ENCODE data around the gene SCPEP1. TPM values are rescaled to one million over a fixed set of nuclear protein-coding genes. Genes with fewer than 3 reads are reported as not detected.

Gene SCPEP1
- total and polyA plus RNA-seq, 8 donors: 6.7 to 74.9 (median 35.8) TPM

DNA sequence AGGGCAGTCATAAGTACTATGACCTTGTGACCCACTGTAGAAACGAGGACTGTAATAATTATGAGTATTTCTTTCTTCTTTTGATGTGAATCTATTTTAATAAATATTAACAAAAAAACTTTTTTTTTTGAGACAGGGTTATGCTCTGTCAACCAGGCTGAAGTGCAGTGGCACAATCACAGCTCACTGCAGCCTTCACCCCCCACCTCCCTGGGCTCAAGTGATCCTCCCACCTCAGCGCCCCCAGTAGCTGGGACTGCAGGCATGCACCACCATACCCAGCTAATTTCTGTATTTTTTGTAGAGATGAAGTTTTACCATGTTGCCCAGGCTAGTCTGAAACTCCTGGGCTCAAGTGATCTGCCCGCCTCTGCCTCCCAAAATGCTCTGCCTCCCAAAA is 32.6 kb downstream of the SCPEP1 start:
- no peaks in the 10 kb centered on the region for H3K27me3 ChIP-seq
- peaks cover 0 to 12% (median 5%) of the 10 kb centered on the region in 4 donors for H3K4me1 ChIP-seq
- H3K27ac ChIP-seq: no peak overlapping the region
- 56 to 69% (median 61%) methylated on average over 3 of the region's 3 CpGs for WGBS, 5 donors
- H3K4me3 ChIP-seq: no peak overlapping the region
- TF ChIP-seq POLR2AphosphoS5 (IDR thresholded peaks at IDR 0.05): no peak
- TF ChIP-seq EP300 (IDR thresholded peaks at IDR 0.05): no peak
- TF ChIP-seq POLR2A (IDR thresholded peaks at IDR 0.05): no peak
- no peak for TF ChIP-seq CTCF (IDR thresholded peaks at IDR 0.05)
- no peak for DNase-seq
- H3K9me3 ChIP-seq: no peaks in the 10 kb centered on the region
- intact Hi-C loops (cut with DNase I; ENCODE audit: low total_unique reads): no loop called here
- H3K36me3 ChIP-seq: peaks cover 0 to 17% (median 9%) of the 10 kb centered on the region in 4 donors

DNA sequence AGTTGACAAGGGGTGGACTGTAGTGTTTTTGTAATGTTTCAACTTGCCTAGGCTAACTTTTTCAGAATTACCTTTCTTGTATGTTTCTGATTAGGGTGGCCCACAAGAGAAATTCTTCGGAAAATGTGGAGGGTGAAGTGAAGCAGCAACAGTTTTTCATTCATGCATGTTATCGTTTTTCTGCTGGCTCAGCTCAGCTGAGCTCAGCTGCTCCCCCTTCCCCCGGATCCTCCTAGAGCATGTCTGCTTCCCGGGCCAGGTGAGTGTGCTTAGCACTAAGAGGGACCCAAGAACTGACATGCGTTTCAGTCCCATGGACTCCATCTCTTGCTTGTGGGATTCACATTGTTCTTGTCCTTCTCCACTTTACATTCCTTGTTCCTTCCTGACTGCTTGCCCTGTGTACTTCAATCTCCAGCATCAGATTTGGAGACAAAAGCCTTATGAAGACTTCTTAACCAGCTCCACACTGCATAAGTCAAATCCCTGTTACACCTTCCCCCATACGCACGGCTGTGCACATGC is 33.6 kb downstream of the SCPEP1 start:
- 76 to 82% (median 79%) methylated on average over 7 of the region's 7 CpGs for WGBS, 5 donors
- TF ChIP-seq POLR2AphosphoS5 (IDR thresholded peaks at IDR 0.05): no peak
- no peak for TF ChIP-seq EP300 (IDR thresholded peaks at IDR 0.05)
- TF ChIP-seq CTCF (IDR thresholded peaks at IDR 0.05): no peak
- no peak for TF ChIP-seq POLR2A (IDR thresholded peaks at IDR 0.05)
- Histone ChIP-seq H3K4me1 (peaks cover 0 to 17% (median 6%) of the 10 kb centered on the region in 4 donors), H3K4me3 (no peak overlapping the region), H3K36me3 (peaks cover 0 to 6% (median 1%) of the 10 kb centered on the region in 4 donors), H3K9me3 (no peaks in the 10 kb centered on the region), H3K27me3 (no peaks in the 10 kb centered on the region), H3K27ac (no peak overlapping the region)
- no peak for DNase-seq
- intact Hi-C loops (cut with DNase I; ENCODE audit: low total_unique reads): no loop called here

DNA sequence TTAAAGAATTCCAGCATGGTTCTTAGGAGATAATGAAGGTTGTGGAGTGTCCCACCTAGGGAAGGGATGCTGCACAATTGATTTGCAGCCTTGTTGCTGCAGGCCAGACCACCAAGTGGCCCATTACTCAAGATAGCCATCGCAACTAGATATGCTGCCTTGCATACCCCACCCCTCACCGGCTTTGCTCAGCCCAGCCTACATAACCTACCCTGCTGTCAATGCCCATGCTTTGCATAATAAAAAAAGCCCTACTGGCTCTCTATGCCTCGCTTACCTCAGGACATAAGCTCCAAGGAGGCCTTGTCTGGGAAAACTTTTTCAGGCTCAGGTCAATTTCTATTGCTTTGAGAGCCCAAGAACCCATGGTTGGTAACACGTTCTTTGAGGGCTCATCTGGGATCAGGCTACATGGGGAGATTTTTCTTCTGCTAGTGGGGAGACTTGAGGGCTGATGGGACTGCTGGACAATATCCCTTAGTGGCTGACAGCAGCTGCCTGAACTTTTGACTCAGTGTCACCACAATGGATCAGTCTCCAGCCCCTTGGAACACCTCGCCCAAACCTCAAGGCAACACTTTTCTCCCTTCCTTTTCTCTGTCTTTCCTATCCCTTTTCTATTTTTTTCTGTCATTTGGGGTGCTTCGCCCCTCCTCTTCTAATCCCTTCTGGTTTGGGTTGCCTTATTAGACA is 38.3 kb downstream of the SCPEP1 start:
- H3K27ac ChIP-seq: peak overlapping the region in 2 of 5 donors; percentile 32 to 44
- H3K36me3 ChIP-seq: no peaks in the 10 kb centered on the region
- H3K4me1 ChIP-seq: peaks cover 5 to 31% (median 17%) of the 10 kb centered on the region in 4 donors
- H3K27me3 ChIP-seq: no peaks in the 10 kb centered on the region
- no peak overlapping the region for H3K4me3 ChIP-seq
- no peak for TF ChIP-seq EP300 (IDR thresholded peaks at IDR 0.05)
- TF ChIP-seq POLR2AphosphoS5 (IDR thresholded peaks at IDR 0.05): no peak
- no peak for TF ChIP-seq CTCF (IDR thresholded peaks at IDR 0.05)
- no peak for TF ChIP-seq POLR2A (IDR thresholded peaks at IDR 0.05)
- intact Hi-C loops (cut with DNase I; ENCODE audit: low total_unique reads): no loop called here
- WGBS, 5 donors: 85 to 94% (median 88%) methylated on average over 5 to 6 of the region's 6 CpGs
- no peak for DNase-seq
- H3K9me3 ChIP-seq: no peaks in the 10 kb centered on the region

DNA sequence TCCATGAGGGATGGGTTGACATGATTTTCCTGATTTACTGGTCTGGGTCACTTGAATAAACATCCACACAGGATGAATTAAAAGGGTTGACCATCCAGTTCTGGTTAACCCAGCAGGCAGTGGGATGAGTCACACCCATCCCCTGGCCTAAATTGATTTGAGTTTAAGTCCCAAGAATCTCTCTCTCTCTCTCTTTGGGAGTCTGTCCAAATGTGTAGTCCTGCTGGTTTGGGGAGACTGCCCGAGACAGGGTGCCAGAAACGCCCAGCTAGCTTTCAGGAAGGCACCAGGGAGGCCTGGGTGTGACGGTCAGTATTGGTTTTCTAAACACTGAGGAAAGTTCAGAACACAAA is 38.8 kb downstream of the SCPEP1 start:
- Histone ChIP-seq H3K27ac (peak overlapping the region in 2 of 5 donors; percentile 34 to 44), H3K27me3 (no peaks in the 10 kb centered on the region), H3K9me3 (no peaks in the 10 kb centered on the region), H3K4me1 (peaks cover 8 to 36% (median 20%) of the 10 kb centered on the region in 4 donors), H3K4me3 (no peak overlapping the region), H3K36me3 (no peaks in the 10 kb centered on the region)
- no peak for DNase-seq
- intact Hi-C loops (cut with DNase I; ENCODE audit: low total_unique reads): no loop called here
- TF ChIP-seq POLR2AphosphoS5 (IDR thresholded peaks at IDR 0.05) (peak in 1 of 3 donors; percentile 37), EP300 (IDR thresholded peaks at IDR 0.05) (no peak)
- WGBS, 5 donors: 30 to 38% (median 36%) methylated on average over 3 of the region's 3 CpGs

- TF ChIP-seq EP300 (IDR thresholded peaks at IDR 0.05) (no peak), CTCF (IDR thresholded peaks at IDR 0.05) (no peak), POLR2A (IDR thresholded peaks at IDR 0.05) (no peak), POLR2AphosphoS5 (IDR thresholded peaks at IDR 0.05) (no peak)
- Histone ChIP-seq H3K9me3 (no peaks in the 10 kb centered on the region), H3K27me3 (no peaks in the 10 kb centered on the region), H3K27ac (peak overlapping the region in 2 of 5 donors; percentile 34 to 44), H3K36me3 (no peaks in the 10 kb centered on the region), H3K4me3 (no peak overlapping the region), H3K4me1 (peaks cover 8 to 45% (median 26%) of the 10 kb centered on the region in 4 donors)
- no peak for DNase-seq
- intact Hi-C loops (cut with DNase I; ENCODE audit: low total_unique reads): no loop called here
- WGBS, 5 donors: 70 to 83% (median 71%) methylated on average over 4 of the region's 4 CpGs
These were observed 39.7 kb downstream of the SCPEP1 start for GRCh38 chr17:57017625-57018024.
